H9 (cell line): Measurements from ENCODE around the gene ERFE. TPM values are rescaled to one million over a fixed set of nuclear protein-coding genes. Genes with fewer than 3 reads are reported as not detected.

Experiments
- DNase-seq: peaks from one replicate; pipeline ENCODE4 v3.0.0-alpha.2; 2017
- H2AFZ ChIP-seq: one replicate; pipeline ENCODE4 v1.6.1; 2013; ENCODE audit warnings: mild to moderate bottlenecking, low read length, control low read depth, moderate library complexity
- H2AK5ac ChIP-seq: 2 replicates; pipeline ENCODE4 v1.6.1; 2013; ENCODE audit warnings: low read length, control low read depth, mixed read lengths; ENCODE audit not compliant: insufficient read length
- H2BK120ac ChIP-seq: one replicate; pipeline ENCODE4 v1.6.1; 2013; ENCODE audit warnings: low read depth, mild to moderate bottlenecking, low read length, control low read depth, inconsistent platforms; ENCODE audit not compliant: poor library complexity, severe bottlenecking
- H2BK12ac ChIP-seq: 2 replicates; pipeline ENCODE4 v1.6.1; 2013; ENCODE audit warnings: low read length, control low read depth, mixed read lengths, low read depth; ENCODE audit not compliant: insufficient read length
- H2BK15ac ChIP-seq: 2 replicates; pipeline ENCODE4 v1.6.1; 2013; ENCODE audit warnings: low read depth, low read length, control low read depth
- H2BK20ac ChIP-seq: one replicate; pipeline ENCODE4 v1.6.1; 2013; ENCODE audit warnings: low read depth, mild to moderate bottlenecking, low read length, control low read depth, inconsistent platforms; ENCODE audit not compliant: poor library complexity, severe bottlenecking
- H2BK5ac ChIP-seq: 2 replicates; pipeline ENCODE4 v1.6.1; 2013; ENCODE audit warnings: low read length, control low read depth, mixed read lengths; ENCODE audit not compliant: insufficient read length
- H3K14ac ChIP-seq: 2 replicates; pipeline ENCODE4 v1.6.1; 2013; ENCODE audit warnings: low read length, control low read depth; ENCODE audit not compliant: insufficient read depth
- H3K18ac ChIP-seq: 2 replicates; pipeline ENCODE4 v1.6.1; 2013; ENCODE audit warnings: low read depth, mild to moderate bottlenecking, mixed read lengths, low read length, control low read depth; ENCODE audit not compliant: insufficient read length
- H3K23ac ChIP-seq: 2 replicates; pipeline ENCODE4 v1.6.1; 2013; ENCODE audit warnings: low read length, control low read depth, mixed read lengths, low read depth; ENCODE audit not compliant: insufficient read length
- H3K23me2 ChIP-seq: 2 replicates; pipeline ENCODE4 v1.6.1; 2013; ENCODE audit warnings: low read depth, mild to moderate bottlenecking, mixed read lengths, low read length, control low read depth; ENCODE audit not compliant: insufficient read length, poor library complexity, severe bottlenecking
- H3K27ac ChIP-seq: 2 replicates; pipeline ENCODE4 v1.5.1; 2013; ENCODE audit warnings: low read length, control low read depth, mixed read lengths, low read depth; ENCODE audit not compliant: insufficient read length
- H3K27me3 ChIP-seq: 2 replicates; pipeline ENCODE4 v1.6.1; 2013; ENCODE audit warnings: low read length, control low read depth, inconsistent platforms; ENCODE audit not compliant: insufficient read depth
- H3K4ac ChIP-seq: 2 replicates; pipeline ENCODE4 v1.6.1; 2013; ENCODE audit warnings: low read depth, mild to moderate bottlenecking, control low read depth, inconsistent platforms, low read length, moderate library complexity
- H3K4me1 ChIP-seq: 2 replicates; pipeline ENCODE4 v1.6.1; 2013; ENCODE audit warnings: low read length, control low read depth, inconsistent platforms; ENCODE audit not compliant: insufficient read depth
- H3K4me2 ChIP-seq: 2 replicates; pipeline ENCODE4 v1.6.1; 2013; ENCODE audit warnings: low read length, control low read depth, mixed read lengths; ENCODE audit not compliant: insufficient read length, insufficient read depth
- H3K56ac ChIP-seq: 2 replicates; pipeline ENCODE4 v1.6.1; 2013; ENCODE audit warnings: low read depth, mild to moderate bottlenecking, mixed read lengths, low read length, control low read depth; ENCODE audit not compliant: insufficient read length
- H3K79me1 ChIP-seq: 2 replicates; pipeline ENCODE4 v1.6.1; 2013; ENCODE audit warnings: low read depth, mild to moderate bottlenecking, moderate library complexity, low read length, control low read depth, inconsistent platforms; ENCODE audit not compliant: insufficient read depth, poor library complexity, severe bottlenecking
- H3K79me2 ChIP-seq: 2 replicates; pipeline ENCODE4 v1.6.1; 2013; ENCODE audit warnings: low read length, control low read depth, inconsistent platforms; ENCODE audit not compliant: insufficient read depth
- H3K9ac ChIP-seq: 2 replicates; pipeline ENCODE4 v1.6.1; 2013; ENCODE audit warnings: low read length, control low read depth, mixed read lengths; ENCODE audit not compliant: insufficient read length; ENCODE audit errors: extremely low read depth
- H3K9me3 ChIP-seq: one replicate; pipeline ENCODE4 v1.6.1; 2013; ENCODE audit warnings: low read depth, low read length, inconsistent platforms; ENCODE audit not compliant: control insufficient read depth
- H3T11ph ChIP-seq: one replicate; pipeline ENCODE4 v1.6.1; 2013; ENCODE audit warnings: mild to moderate bottlenecking, low read length, control low read depth, inconsistent platforms
- H4K20me1 ChIP-seq: one replicate; pipeline ENCODE4 v1.6.1; 2013; ENCODE audit not compliant: control insufficient read depth, insufficient read length, insufficient read depth
- H4K5ac ChIP-seq: 2 replicates; pipeline ENCODE4 v1.6.1; 2013; ENCODE audit warnings: low read depth, mild to moderate bottlenecking, mixed read lengths, low read length, control low read depth; ENCODE audit not compliant: insufficient read length
- H4K8ac ChIP-seq: replicated peaks from 2 replicates; pipeline ENCODE4 v1.6.1; 2013; ENCODE audit warnings: low read length, control low read depth, mixed read lengths, low read depth; ENCODE audit not compliant: insufficient read length
- H4K91ac ChIP-seq: 2 replicates; pipeline ENCODE4 v1.6.1; 2013; ENCODE audit warnings: low read depth, mild to moderate bottlenecking, moderate library complexity, mixed read lengths, low read length, control low read depth; ENCODE audit not compliant: insufficient read length
- H3K27ac Mint-ChIP-seq, 3 experiments: 2 replicates in 2 of 3; 3 replicates in 1 of 3; pipeline ENCODE4 v1.8.0; 2020 to 2021; ENCODE audit warnings: mixed read lengths in 3 of 3, mild to moderate bottlenecking in 1 of 3, moderate library complexity in 1 of 3
- H3K27me3 Mint-ChIP-seq: 2 replicates; pipeline ENCODE4 v1.8.0; 2021; ENCODE audit warnings: low read depth, mild to moderate bottlenecking, moderate library complexity, mixed read lengths
- H3K36me3 Mint-ChIP-seq, 3 experiments: 2 replicates in 2 of 3; 3 replicates in 1 of 3; pipeline ENCODE4 v1.8.0; 2020 to 2021; ENCODE audit warnings: low read depth in 3 of 3, mixed read lengths in 3 of 3; ENCODE audit not compliant: insufficient read depth in 1 of 3
- H3K4me1 Mint-ChIP-seq, 2 experiments: 2 replicates each; pipeline ENCODE4 v1.8.0; 2020; ENCODE audit warnings: mixed read lengths in 2 of 2
- H3K4me3 Mint-ChIP-seq, 2 experiments: 2 replicates in 1 of 2; 3 replicates in 1 of 2; pipeline ENCODE4 v1.8.0; 2020 to 2021; ENCODE audit warnings: mild to moderate bottlenecking in 2 of 2, mixed read lengths in 2 of 2, moderate library complexity in 1 of 2
- H3K9me3 Mint-ChIP-seq, 2 experiments: 2 replicates in 1 of 2; 3 replicates in 1 of 2; pipeline ENCODE4 v1.8.0; 2020; ENCODE audit warnings: mild to moderate bottlenecking in 2 of 2, mixed read lengths in 2 of 2, moderate library complexity in 1 of 2
- CTCF ChIP-seq: fragments of 200-600 bp; sonication (generic); conservative IDR thresholded peaks from 3 replicates; pipeline ENCODE4 v1.8.0; 2021; ENCODE audit warnings: antibody characterized with exemption, mild to moderate bottlenecking
- WGBS: extraction: QIAGEN DNeasy Blood & Tissue Kit; methylation state at CpG from one replicate; pipeline ENCODE4 v1.1.7; 2013; ENCODE audit warnings: missing lambda C conversion rate, low lambda C conversion rate, mixed read lengths; ENCODE audit not compliant: insufficient read length; ENCODE audit errors: extremely low coverage; 5-methylcytosine and 5-hydroxymethylcytosine counted together
- total RNA-seq: library from RNA; stranded (reverse); gene quantifications from 2 replicates; pipeline ENCODE4 v1.2.1, GENCODE V29; 2021

ERFE gene
- total RNA-seq, 1 experiment from 2014 or later, result 2.1 TPM

GRCh38 chr2:238114331-238114841 lies 44.4 kb upstream of the ERFE start:
- DNase-seq, result no peak
- H3K27ac Mint-ChIP-seq, result no peak overlapping the region

More at GRCh38 chr2:238114331-238114841, 44.4 kb upstream of the ERFE start:
- Histone ChIP-seq H4K8ac (no peak overlapping the region), H3T11ph (no peak overlapping the region), H3K79me2 (no peaks in the 10 kb centered on the region), H3K23me2 (peaks cover 5% of the 10 kb centered on the region), H2BK5ac (no peak overlapping the region), H2BK120ac (no peak overlapping the region), H4K20me1 (no peaks in the 10 kb centered on the region), H2BK12ac (no peak overlapping the region), H3K79me1 (no peaks in the 10 kb centered on the region), H4K91ac (no peak overlapping the region), H2AFZ (no peak overlapping the region), H3K27me3 (no peaks in the 10 kb centered on the region), H3K27ac (no peak overlapping the region), H2BK20ac (no peak overlapping the region), H2BK15ac (no peak overlapping the region), H3K14ac (no peak overlapping the region), H3K23ac (no peak overlapping the region), H2AK5ac (no peak overlapping the region), H3K56ac (no peak overlapping the region), H3K4ac (no peak overlapping the region), H3K18ac (no peak overlapping the region), H3K4me2 (no peak overlapping the region), H3K4me1 (no peaks in the 10 kb centered on the region), H3K9ac (no peak overlapping the region), H3K9me3 (no peaks in the 10 kb centered on the region), H4K5ac (no peak overlapping the region)
- Mint-ChIP-seq H3K9me3 (peaks cover 15 to 26% of the 10 kb centered on the region in 2 experiments), H3K27me3 (peaks cover 9% of the 10 kb centered on the region), H3K4me3 (no peak overlapping the region), H3K36me3 (peaks cover 0 to 9% (median 0%) of the 10 kb centered on the region in 3 experiments; a peak in 3 of 7 replicates), H3K4me1 (peaks cover 2 to 3% of the 10 kb centered on the region in 2 experiments; a peak in 3 of 4 replicates)
- no peak for TF ChIP-seq CTCF
- WGBS, result no CpG with 5 or more reads among the region's 16 CpGs
